ENCODE measurements around the gene CPD. TPM values are rescaled to one million over a fixed set of nuclear protein-coding genes. Genes with fewer than 3 reads are reported as not detected.

Gene CPD
- total and polyA plus RNA-seq, 9 of the 15 experiments (the other 6 are each of a cell fraction or from before 2014, with no cell fraction given): 4.5 to 24.4 (median 20.4) TPM

- TF ChIP-seq RAD21 (CRISPR knock-in tag; conservative IDR thresholded peaks at IDR 0.05 in 1 of 2, IDR thresholded peaks at IDR 0.05 in 1 of 2) (no peak), PTRF (tag; IDR thresholded peaks at IDR 0.05) (no peak), PRPF4 (IDR thresholded peaks at IDR 0.05; ENCODE audit: insufficient read depth, low read depth, low read length, poor library complexity, severe bottlenecking) (no peak), CBFA2T3 (IDR thresholded peaks at IDR 0.05) (0 out of 2 replicates have a peak, but pooled peaks have one; percentile 18), ZC3H4 (CRISPR knock-in tag; IDR thresholded peaks at IDR 0.05; ENCODE audit: borderline replicate concordance) (no peak), MEIS2 (IDR thresholded peaks at IDR 0.05; ENCODE audit: partially characterized antibody) (peak; percentile 93), GABPB1 (CRISPR knock-in tag; IDR thresholded peaks at IDR 0.05) (no peak), ZNF23 (CRISPR knock-in tag; IDR thresholded peaks at IDR 0.05) (no peak), ARID3A (IDR thresholded peaks at IDR 0.05; ENCODE audit: borderline replicate concordance, low read depth, low read length) (no peak), HEY1 (CRISPR knock-in tag; IDR thresholded peaks at IDR 0.05; ENCODE audit: borderline replicate concordance) (no peak), STAT5B (CRISPR knock-in tag; IDR thresholded peaks at IDR 0.05) (no peak), NRF1 (conservative IDR thresholded peaks at IDR 0.05 in 1 of 2, IDR thresholded peaks at IDR 0.05 in 1 of 2) (no peak), TOE1 (IDR thresholded peaks at IDR 0.05; ENCODE audit: borderline replicate concordance) (no peak), TOE1 (CRISPR knock-in tag; IDR thresholded peaks at IDR 0.05; ENCODE audit: borderline replicate concordance, low read depth) (no peak), EWSR1 (IDR thresholded peaks at IDR 0.05; ENCODE audit: borderline replicate concordance, low read depth, partially characterized antibody) (no peak), ZNF263 (CRISPR knock-in tag; IDR thresholded peaks at IDR 0.05; ENCODE audit: borderline replicate concordance) (no peak), ZNF398 (CRISPR knock-in tag; IDR thresholded peaks at IDR 0.05) (no peak), NCOA4 (IDR thresholded peaks at IDR 0.05; ENCODE audit: partially characterized antibody) (no peak)
These were observed 15.0 kb upstream of the CPD start (continued) for GRCh38 chr17:30363715-30364202.
